ENCODE measurements around the gene MYL4. TPM values are rescaled to one million over a fixed set of nuclear protein-coding genes. Genes with fewer than 3 reads are reported as not detected.
"Not testable (repeated sequence)": the region's sequence is repeated elsewhere in the genome, so short reads cannot be mapped to it uniquely, and the experiment has no call there.

MYL4 gene
- total RNA-seq, 1 experiment from 2014 or later = 1.6 TPM

- intact Hi-C loops (cut with micrococcal nuclease) = no loop called here
- no peak overlapping the region for H2AFZ ChIP-seq (ENCODE audit: low read length)
- no peak overlapping the region for H3K4me2 ChIP-seq (ENCODE audit: low read length)
- no peak overlapping the region for H3K4me3 ChIP-seq (ENCODE audit: low read length)
- no peaks in the 10 kb centered on the region for H3F3A ChIP-seq (ENCODE audit: low read length, unreplicated experiment)
- H3K4me1 ChIP-seq (ENCODE audit: insufficient read depth, low read length) = no peaks in the 10 kb centered on the region
- H4K20me1 ChIP-seq (ENCODE audit: low read length) = 0 out of 2 replicates have a peak, but pooled peaks cover 7% of the 10 kb centered on the region
- no peak overlapping the region for H3K27ac ChIP-seq (ENCODE audit: low read length)
- H3K9me2 ChIP-seq (replicated peaks; ENCODE audit: low read length) = no peaks in the 10 kb centered on the region
- ChIA-PET CTCF (no interaction called here), POLR2A (ENCODE audit: unreplicated experiment) (no interaction called here)
- H3K79me2 ChIP-seq (ENCODE audit: low read length) = peaks cover 3% of the 10 kb centered on the region; the same call in 1 of the 2 replicates
- no peak overlapping the region for H3K9ac ChIP-seq (ENCODE audit: low read length)
- ATAC-seq = no peak
- peaks cover 61% of the 10 kb centered on the region for H3K36me3 ChIP-seq (ENCODE audit: low read depth, low read length)
- H3K27me3 ChIP-seq (ENCODE audit: low read length) = no peaks in the 10 kb centered on the region
- no peaks in the 10 kb centered on the region for H3K9me3 ChIP-seq (ENCODE audit: low read length)
- DNase-seq = no peak
- TF ChIP-seq CTCF (conservative IDR thresholded peaks at IDR 0.05; ENCODE audit: low read depth, low read length) = no peak
- no peak for TF ChIP-seq EZH2 (IDR thresholded peaks at IDR 0.05; ENCODE audit: low read length, unreplicated experiment)
- no peak for TF ChIP-seq EZH2phosphoT487 (IDR thresholded peaks at IDR 0.05; ENCODE audit: borderline replicate concordance, low read length)
- BruUV-seq (replicated peaks) = no TSS peak
Observed at GRCh38 chr17:47164263-47164662, 44.9 kb upstream of the MYL4 start.

GRCh38 chr17:47165137-47165536, 44.0 kb upstream of the MYL4 start:
- no peak overlapping the region for H3K4me3 ChIP-seq (ENCODE audit: low read length)
- H3K27ac ChIP-seq (ENCODE audit: low read length) = no peak overlapping the region
- no TSS peak for BruUV-seq (replicated peaks)
- no peak overlapping the region for H3K4me2 ChIP-seq (ENCODE audit: low read length)
- no peak overlapping the region for H2AFZ ChIP-seq (ENCODE audit: low read length)
- peaks cover 59% of the 10 kb centered on the region for H3K36me3 ChIP-seq (ENCODE audit: low read depth, low read length)
- POLR2A ChIA-PET (ENCODE audit: unreplicated experiment) = no interaction called here
- H3F3A ChIP-seq (ENCODE audit: low read length, unreplicated experiment) = no peaks in the 10 kb centered on the region
- H3K9me2 ChIP-seq (replicated peaks; ENCODE audit: low read length) = no peaks in the 10 kb centered on the region
- intact Hi-C loops (cut with micrococcal nuclease) = no loop called here
- no peaks in the 10 kb centered on the region for H3K27me3 ChIP-seq (ENCODE audit: low read length)
- H3K9ac ChIP-seq (ENCODE audit: low read length) = no peak overlapping the region
- TF ChIP-seq EZH2phosphoT487 (IDR thresholded peaks at IDR 0.05; ENCODE audit: borderline replicate concordance, low read length) = no peak
- no peak for TF ChIP-seq CTCF (conservative IDR thresholded peaks at IDR 0.05; ENCODE audit: low read depth, low read length)
- no peak for TF ChIP-seq EZH2 (IDR thresholded peaks at IDR 0.05; ENCODE audit: low read length, unreplicated experiment)
- no peaks in the 10 kb centered on the region for H3K9me3 ChIP-seq (ENCODE audit: low read length)
- H4K20me1 ChIP-seq (ENCODE audit: low read length) = peaks cover 12% of the 10 kb centered on the region; the same call in 1 of the 2 replicates
- peaks cover 6% of the 10 kb centered on the region; the same call in 1 of the 2 replicates for H3K79me2 ChIP-seq (ENCODE audit: low read length)
- DNase-seq (no peak), ATAC-seq (no peak)
- CTCF ChIA-PET = interaction anchor here (0.5 kb wide), 1 partner anchor 16 kb away, joined by 3 read pairs; no protein-coding TSS in a partner anchor
- no peaks in the 10 kb centered on the region for H3K4me1 ChIP-seq (ENCODE audit: insufficient read depth, low read length)

- H3K4me3 ChIP-seq (ENCODE audit: low read length); DNase-seq; H2AFZ ChIP-seq (ENCODE audit: low read length); H3K4me2 ChIP-seq (ENCODE audit: low read length); H3K27ac ChIP-seq (ENCODE audit: low read length); BruUV-seq (replicated peaks); H3K4me1 ChIP-seq (ENCODE audit: insufficient read depth, low read length); ATAC-seq; POLR2A ChIA-PET (ENCODE audit: unreplicated experiment); H3K27me3 ChIP-seq (ENCODE audit: low read length); H3K9me2 ChIP-seq (replicated peaks; ENCODE audit: low read length); H3K9me3 ChIP-seq (ENCODE audit: low read length); intact Hi-C loops (cut with micrococcal nuclease); CTCF ChIA-PET; H3K9ac ChIP-seq (ENCODE audit: low read length); H3F3A ChIP-seq (ENCODE audit: low read length, unreplicated experiment): not testable (repeated sequence)
- Histone ChIP-seq H3K79me2 (ENCODE audit: low read length) (peaks cover 23% of the 10 kb centered on the region), H3K36me3 (ENCODE audit: low read depth, low read length) (peaks cover 65% of the 10 kb centered on the region), H4K20me1 (ENCODE audit: low read length) (peaks cover 19% of the 10 kb centered on the region; the same call in 1 of the 2 replicates)
Observed at GRCh38 chr17:47166854-47167253, 42.3 kb upstream of the MYL4 start.

GRCh38 chr17:47168896-47169295, 40.3 kb upstream of the MYL4 start:
- H3K4me2 ChIP-seq (ENCODE audit: low read length); H3K27ac ChIP-seq (ENCODE audit: low read length); H3K4me1 ChIP-seq (ENCODE audit: insufficient read depth, low read length); H2AFZ ChIP-seq (ENCODE audit: low read length); H3F3A ChIP-seq (ENCODE audit: low read length, unreplicated experiment); H3K27me3 ChIP-seq (ENCODE audit: low read length); H3K9me3 ChIP-seq (ENCODE audit: low read length); H3K9ac ChIP-seq (ENCODE audit: low read length); H3K9me2 ChIP-seq (replicated peaks; ENCODE audit: low read length); CTCF ChIA-PET; ATAC-seq; intact Hi-C loops (cut with micrococcal nuclease); DNase-seq; BruUV-seq (replicated peaks); POLR2A ChIA-PET (ENCODE audit: unreplicated experiment); H3K4me3 ChIP-seq (ENCODE audit: low read length): not testable (repeated sequence)
- Histone ChIP-seq H3K79me2 (ENCODE audit: low read length) (peaks cover 41% of the 10 kb centered on the region), H4K20me1 (ENCODE audit: low read length) (peaks cover 24% of the 10 kb centered on the region; the same call in 1 of the 2 replicates), H3K36me3 (ENCODE audit: low read depth, low read length) (peaks cover 66% of the 10 kb centered on the region)

All from PC-3 (cell line).